Measurements from ENCODE around the gene AK9. TPM values are rescaled to one million over a fixed set of nuclear protein-coding genes. Genes with fewer than 3 reads are reported as not detected.

The AK9 gene
- polyA plus RNA-seq, 2 of the 4 experiments (the other 2 are of a cell fraction), result 2.2 to 4.7 TPM

DNA sequence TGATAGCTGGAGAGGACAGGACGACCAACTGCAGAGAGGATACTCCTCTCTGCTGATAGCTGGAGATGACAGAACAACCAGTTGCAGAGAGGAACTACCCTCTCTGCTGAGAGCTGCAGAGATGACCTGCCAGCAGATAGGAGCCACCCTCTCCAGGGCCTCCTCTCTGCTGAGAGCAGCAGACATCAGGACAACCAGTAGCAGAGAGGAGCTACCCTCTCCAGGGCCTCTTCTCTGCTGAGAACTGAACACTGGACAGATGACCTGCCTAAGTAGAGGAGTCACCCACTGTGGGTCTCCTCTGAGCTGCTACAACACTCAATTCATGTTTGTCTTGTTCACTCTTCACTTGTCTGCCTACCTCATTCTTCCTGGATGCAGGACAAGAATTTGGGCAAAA, 180.6 kb downstream of the AK9 start:
- TF ChIP-seq, protein P1, sequence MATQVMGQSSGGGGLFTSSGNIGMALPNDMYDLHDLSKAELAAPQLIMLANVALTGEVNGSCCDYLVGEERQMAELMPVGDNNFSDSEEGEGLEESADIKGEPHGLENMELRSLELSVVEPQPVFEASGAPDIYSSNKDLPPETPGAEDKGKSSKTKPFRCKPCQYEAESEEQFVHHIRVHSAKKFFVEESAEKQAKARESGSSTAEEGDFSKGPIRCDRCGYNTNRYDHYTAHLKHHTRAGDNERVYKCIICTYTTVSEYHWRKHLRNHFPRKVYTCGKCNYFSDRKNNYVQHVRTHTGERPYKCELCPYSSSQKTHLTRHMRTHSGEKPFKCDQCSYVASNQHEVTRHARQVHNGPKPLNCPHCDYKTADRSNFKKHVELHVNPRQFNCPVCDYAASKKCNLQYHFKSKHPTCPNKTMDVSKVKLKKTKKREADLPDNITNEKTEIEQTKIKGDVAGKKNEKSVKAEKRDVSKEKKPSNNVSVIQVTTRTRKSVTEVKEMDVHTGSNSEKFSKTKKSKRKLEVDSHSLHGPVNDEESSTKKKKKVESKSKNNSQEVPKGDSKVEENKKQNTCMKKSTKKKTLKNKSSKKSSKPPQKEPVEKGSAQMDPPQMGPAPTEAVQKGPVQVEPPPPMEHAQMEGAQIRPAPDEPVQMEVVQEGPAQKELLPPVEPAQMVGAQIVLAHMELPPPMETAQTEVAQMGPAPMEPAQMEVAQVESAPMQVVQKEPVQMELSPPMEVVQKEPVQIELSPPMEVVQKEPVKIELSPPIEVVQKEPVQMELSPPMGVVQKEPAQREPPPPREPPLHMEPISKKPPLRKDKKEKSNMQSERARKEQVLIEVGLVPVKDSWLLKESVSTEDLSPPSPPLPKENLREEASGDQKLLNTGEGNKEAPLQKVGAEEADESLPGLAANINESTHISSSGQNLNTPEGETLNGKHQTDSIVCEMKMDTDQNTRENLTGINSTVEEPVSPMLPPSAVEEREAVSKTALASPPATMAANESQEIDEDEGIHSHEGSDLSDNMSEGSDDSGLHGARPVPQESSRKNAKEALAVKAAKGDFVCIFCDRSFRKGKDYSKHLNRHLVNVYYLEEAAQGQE (IDR thresholded peaks at IDR 0.05), result no peak
- no peak for ATAC-seq
- Histone ChIP-seq H3K4me1 (no peaks in the 10 kb centered on the region), H3K27ac (no peak overlapping the region), H3K4me2 (no peak overlapping the region), H3K9me3 (no peaks in the 10 kb centered on the region), H3K4me3 (no peak overlapping the region)
- ChIA-PET POLR2A (no interaction called here), CTCF (interaction anchor here (1.7 kb wide), 1 partner anchor 12 kb away, joined by 3 read pairs; no protein-coding TSS in a partner anchor)
- 0% methylated on average over 1 of the region's 1 CpG for WGBS (ENCODE audit: missing lambda C conversion rate)
- DNase-seq (ENCODE audit: low read depth in 1 of 2, low spot score in 1 of 2), result no peak
- no peak for FAIRE-seq

GRCh38 chr6:109508166-109508860, 182.7 kb downstream of the AK9 start:
- ChIA-PET CTCF (interaction anchor here (0.6 kb wide), 1 partner anchor 532 kb away, joined by 4 read pairs; no protein-coding TSS in a partner anchor), POLR2A (no interaction called here)
- TF ChIP-seq MYC (IDR thresholded peaks at IDR 0.05; ENCODE audit: borderline replicate concordance, low read length), result no peak
- TF ChIP-seq NR3C1 (IDR thresholded peaks at IDR 0.05), result no peak
- no peak for TF ChIP-seq FOXS1 (CRISPR knock-in tag; IDR thresholded peaks at IDR 0.05)
- TF ChIP-seq TP53 (CRISPR knock-in tag; IDR thresholded peaks at IDR 0.05), result no peak
- TF ChIP-seq FOSB (CRISPR knock-in tag; IDR thresholded peaks at IDR 0.05), result no peak
- TF ChIP-seq BHLHE40 (IDR thresholded peaks at IDR 0.05; ENCODE audit: low read depth, low read length), result no peak
- no peak for TF ChIP-seq HEYL (CRISPR knock-in tag; IDR thresholded peaks at IDR 0.05)
- TF ChIP-seq HDAC2 (IDR thresholded peaks at IDR 0.05), result no peak
- TF ChIP-seq KDM1A (IDR thresholded peaks at IDR 0.05; ENCODE audit: low read depth), result no peak
- no peak for TF ChIP-seq ZSCAN20 (CRISPR knock-in tag; IDR thresholded peaks at IDR 0.05)
- TF ChIP-seq, protein P2, sequence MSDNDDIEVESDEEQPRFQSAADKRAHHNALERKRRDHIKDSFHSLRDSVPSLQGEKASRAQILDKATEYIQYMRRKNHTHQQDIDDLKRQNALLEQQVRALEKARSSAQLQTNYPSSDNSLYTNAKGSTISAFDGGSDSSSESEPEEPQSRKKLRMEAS (IDR thresholded peaks at IDR 0.05), result no peak
- no peak for DNase-seq (ENCODE audit: low read depth in 1 of 2, low spot score in 1 of 2)
- no peak overlapping the region for H3K27ac ChIP-seq
- H3K4me2 ChIP-seq, result no peak overlapping the region
- no peaks in the 10 kb centered on the region for H3K4me1 ChIP-seq
- FAIRE-seq, result no peak
- no peak for ATAC-seq
- WGBS (ENCODE audit: missing lambda C conversion rate), result 33% methylated on average over 4 of the region's 4 CpGs
- no peak overlapping the region for H3K4me3 ChIP-seq
- no peaks in the 10 kb centered on the region for H3K9me3 ChIP-seq

DNA sequence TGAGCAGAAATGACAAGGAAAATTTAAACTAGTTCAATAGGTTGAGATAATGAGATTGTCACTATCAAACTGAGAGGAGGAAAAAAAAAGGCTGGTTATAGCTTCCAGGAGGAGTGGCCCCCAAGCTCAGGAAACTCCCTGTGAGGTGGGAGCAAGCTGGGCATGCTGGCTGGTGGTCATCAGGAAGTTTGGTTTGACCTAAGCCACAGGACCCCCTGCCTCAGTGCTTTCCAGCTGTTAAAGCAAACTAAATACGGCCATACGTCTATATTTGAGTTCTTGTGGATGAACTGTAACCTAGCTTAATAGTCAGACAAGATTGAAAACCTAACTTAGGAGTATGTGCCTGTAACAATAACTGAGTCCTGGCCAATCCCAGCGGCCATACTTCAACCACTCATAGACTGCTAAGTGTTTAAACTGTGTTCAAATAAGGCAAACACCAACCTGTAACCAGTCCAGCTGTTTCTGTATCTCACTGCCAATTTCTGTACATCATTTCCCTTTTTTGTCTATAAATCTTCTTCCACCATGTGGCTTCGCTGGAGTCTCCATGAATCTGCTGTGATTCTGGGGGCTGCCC, 183.4 kb downstream of the AK9 start:
- DNase-seq (ENCODE audit: low read depth in 1 of 2, low spot score in 1 of 2), result no peak
- Histone ChIP-seq H3K9me3 (no peaks in the 10 kb centered on the region), H3K4me3 (no peak overlapping the region), H3K27ac (no peak overlapping the region), H3K4me1 (no peaks in the 10 kb centered on the region), H3K4me2 (no peak overlapping the region)
- CTCF ChIA-PET, result interaction anchor here (0.6 to 1.4 kb wide), 2 partner anchors 10 to 532 kb away, joined by 3 to 4 read pairs; no protein-coding TSS in a partner anchor
- no peak for FAIRE-seq
- TF ChIP-seq FOXS1 (CRISPR knock-in tag; IDR thresholded peaks at IDR 0.05) (no peak), TFCP2L1 (CRISPR knock-in tag; IDR thresholded peaks at IDR 0.05) (no peak), CHD4 (IDR thresholded peaks at IDR 0.05; ENCODE audit: borderline replicate concordance) (no peak), HEYL (CRISPR knock-in tag; IDR thresholded peaks at IDR 0.05) (no peak), EHMT2 (IDR thresholded peaks at IDR 0.05; ENCODE audit: low read depth) (no peak), ZFP36 (IDR thresholded peaks at IDR 0.05; ENCODE audit: borderline replicate concordance, partially characterized antibody) (no peak), NR3C1 (IDR thresholded peaks at IDR 0.05) (no peak), POLR2AphosphoS2 (conservative IDR thresholded peaks at IDR 0.05; ENCODE audit: low read length) (no peak), NFE2L2 (conservative IDR thresholded peaks at IDR 0.05; ENCODE audit: low read length) (no peak), MYC (IDR thresholded peaks at IDR 0.05; ENCODE audit: borderline replicate concordance, low read length) (no peak)
- TF ChIP-seq, protein P1 (IDR thresholded peaks at IDR 0.05), result no peak
- POLR2A ChIA-PET, result no interaction called here
- no peak for ATAC-seq
- 55% methylated on average over 4 of the region's 4 CpGs for WGBS (ENCODE audit: missing lambda C conversion rate)

Data from A549 (cell line).